Measurements from ENCODE around the gene PPP2R5C. TPM values are rescaled to one million over a fixed set of nuclear protein-coding genes. Genes with fewer than 3 reads are reported as not detected.

Gene PPP2R5C
- total and polyA plus RNA-seq, 2 of the 8 experiments (the other 6 are each of a cell fraction or from before 2014, with no cell fraction given) = 49.6 to 95.9 TPM

GRCh38 chr14:101729382-101729781, 32.1 kb upstream of the PPP2R5C start:
- Histone ChIP-seq H2BK12ac (ENCODE audit: low read depth, low read length) (no peak overlapping the region), H3K36me3 (ENCODE audit: control insufficient read depth in 2 of 4, insufficient read depth in 4 of 4, low read length in 3 of 4) (no peaks in the 10 kb centered on the region), H3K14ac (ENCODE audit: insufficient read length) (no peak overlapping the region), H3K4ac (replicated peaks; ENCODE audit: insufficient read length, low read depth, low read length) (no peak overlapping the region), H2BK15ac (ENCODE audit: low read length) (no peak overlapping the region), H2BK20ac (ENCODE audit: low read length) (no peak overlapping the region), H4K5ac (ENCODE audit: insufficient read length, low read depth, low read length) (no peak overlapping the region), H2AK5ac (ENCODE audit: low read depth, low read length) (no peak overlapping the region), H3K4me3 (ENCODE audit: extremely low read depth in 1 of 4, insufficient read depth in 2 of 4, low read depth in 3 of 4, low read length in 4 of 4) (no peak overlapping the region), H3K23me2 (ENCODE audit: low read depth, low read length) (no peaks in the 10 kb centered on the region), H3K9ac (replicated peaks in 1 of 4; ENCODE audit: extremely low read depth in 1 of 4, low read depth in 3 of 4, low read length in 3 of 4) (no peak overlapping the region), H3K56ac (replicated peaks; ENCODE audit: insufficient read length, low read depth, low read length) (no peak overlapping the region), H3K79me2 (ENCODE audit: control insufficient read depth in 1 of 2, insufficient read depth in 2 of 2, low read length in 2 of 2) (no peaks in the 10 kb centered on the region), H3K18ac (ENCODE audit: extremely low read depth, low read length) (no peak overlapping the region), H4K20me1 (replicated peaks in 1 of 2; ENCODE audit: control insufficient read depth in 1 of 2, insufficient read depth in 2 of 2, low read length in 2 of 2) (no peaks in the 10 kb centered on the region), H3K4me1 (replicated peaks in 1 of 4; ENCODE audit: control insufficient read depth in 3 of 4, insufficient read depth in 4 of 4, low read length in 3 of 4) (peaks cover 2 to 11% (median 9%) of the 10 kb centered on the region in 4 experiments; a peak in 6 of 7 replicates), H2AFZ (ENCODE audit: low read length) (no peak overlapping the region), H2BK120ac (replicated peaks; ENCODE audit: low read depth, low read length) (no peak overlapping the region), H3K79me1 (ENCODE audit: low read depth, low read length) (no peaks in the 10 kb centered on the region), H4K91ac (replicated peaks; ENCODE audit: insufficient read length, low read length) (no peak overlapping the region), H3K9me3 (ENCODE audit: insufficient read depth in 2 of 2, low read depth in 1 of 2, low read length in 1 of 2) (no peaks in the 10 kb centered on the region), H3K4me2 (ENCODE audit: insufficient read depth in 1 of 2, low read depth in 2 of 2, low read length in 2 of 2) (no peak overlapping the region), H3K23ac (ENCODE audit: insufficient read length) (no peak overlapping the region), H3K27me3 (replicated peaks in 1 of 4; ENCODE audit: control insufficient read depth in 3 of 4, extremely low read depth in 1 of 4, insufficient read depth in 3 of 4, low read length in 3 of 4) (no peaks in the 10 kb centered on the region), H4K8ac (ENCODE audit: extremely low read depth, insufficient read depth, low read length) (no peak overlapping the region), H2BK5ac (ENCODE audit: low read depth, low read length) (no peak overlapping the region), H3K27ac (ENCODE audit: low read depth, low read length) (no peak overlapping the region)
- POLR2A ChIA-PET (ENCODE audit: partially characterized antibody) = interaction anchor here (0.7 kb wide), 2 partner anchors 41 to 487 kb away, joined by 3 to 6 read pairs; no protein-coding TSS in a partner anchor
- TF ChIP-seq MAX (IDR thresholded peaks at IDR 0.05) = no peak
- no peak for TF ChIP-seq TCF12 (IDR thresholded peaks at IDR 0.05; ENCODE audit: low read depth, low read length)
- no peak for TF ChIP-seq CBX5 (IDR thresholded peaks at IDR 0.05; ENCODE audit: low read depth, low read length)
- no peak for TF ChIP-seq RAD21 (IDR thresholded peaks at IDR 0.05 in 1 of 2, conservative IDR thresholded peaks at IDR 0.05 in 1 of 2; ENCODE audit: low read depth in 2 of 2, low read length in 2 of 2)
- TF ChIP-seq CBX8 (IDR thresholded peaks at IDR 0.05; ENCODE audit: borderline replicate concordance, low read depth, low read length) = no peak
- TF ChIP-seq SP1 (IDR thresholded peaks at IDR 0.05; ENCODE audit: low read depth, low read length) = no peak
- no peak for TF ChIP-seq POU5F1 (IDR thresholded peaks at IDR 0.05; ENCODE audit: low read depth, low read length)
- no peak for FAIRE-seq
- WGBS, 2 experiments (ENCODE audit: extremely low coverage in 1 of 2, insufficient coverage in 1 of 2, insufficient read length in 1 of 2, insufficient replicate concordance in 2 of 2, low coverage in 1 of 2, low lambda C conversion rate in 2 of 2, missing lambda C conversion rate in 1 of 2) = 96% methylated on average over 5 of the region's 6 CpGs; no CpG with 5 or more reads in 1 of the 2 experiments
- CTCF ChIA-PET (ENCODE audit: partially characterized antibody) = interaction anchor here (0.9 to 1.9 kb wide), 2 partner anchors 9 to 41 kb away, joined by 3 to 4 read pairs; no protein-coding TSS in a partner anchor
- no peak for DNase-seq (ENCODE audit: low read depth in 1 of 2, low spot score in 2 of 2)
